ENCODE data around the gene FHIT. TPM values are rescaled to one million over a fixed set of nuclear protein-coding genes. Genes with fewer than 3 reads are reported as not detected.

FHIT gene
- total RNA-seq, 1 donor from 2014 or later, result 11.5 TPM

DNA sequence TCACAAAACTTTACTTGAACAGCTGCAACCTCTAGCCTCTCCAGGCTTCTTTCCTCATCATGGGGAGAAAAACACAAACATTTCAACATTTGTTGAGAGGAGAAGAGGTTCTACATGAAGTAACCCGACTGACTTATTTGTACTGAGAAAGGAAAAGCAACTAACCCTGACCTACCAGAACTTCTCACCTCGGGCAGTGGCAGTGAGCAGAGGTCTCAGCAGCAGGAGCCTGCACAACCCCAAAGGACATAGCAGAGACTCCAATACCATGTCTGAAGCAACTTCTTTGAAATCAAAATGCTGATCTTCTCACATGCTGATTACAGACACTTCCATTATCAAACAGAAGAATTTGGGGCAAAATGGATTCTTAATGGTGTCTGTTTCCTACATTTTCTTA, 1115.8 kb downstream of the FHIT start:
- H3K4me3 ChIP-seq (ENCODE audit: low read depth, low read length), result no peak overlapping the region
- no peaks in the 10 kb centered on the region for H3K36me3 ChIP-seq (ENCODE audit: control insufficient read depth, insufficient read depth, low read length)
- H3K27me3 ChIP-seq (ENCODE audit: control insufficient read depth, insufficient read depth, low read length), result no peaks in the 10 kb centered on the region
- DNase-seq (ENCODE audit: low read depth), result no peak
- TF ChIP-seq, protein P1, sequence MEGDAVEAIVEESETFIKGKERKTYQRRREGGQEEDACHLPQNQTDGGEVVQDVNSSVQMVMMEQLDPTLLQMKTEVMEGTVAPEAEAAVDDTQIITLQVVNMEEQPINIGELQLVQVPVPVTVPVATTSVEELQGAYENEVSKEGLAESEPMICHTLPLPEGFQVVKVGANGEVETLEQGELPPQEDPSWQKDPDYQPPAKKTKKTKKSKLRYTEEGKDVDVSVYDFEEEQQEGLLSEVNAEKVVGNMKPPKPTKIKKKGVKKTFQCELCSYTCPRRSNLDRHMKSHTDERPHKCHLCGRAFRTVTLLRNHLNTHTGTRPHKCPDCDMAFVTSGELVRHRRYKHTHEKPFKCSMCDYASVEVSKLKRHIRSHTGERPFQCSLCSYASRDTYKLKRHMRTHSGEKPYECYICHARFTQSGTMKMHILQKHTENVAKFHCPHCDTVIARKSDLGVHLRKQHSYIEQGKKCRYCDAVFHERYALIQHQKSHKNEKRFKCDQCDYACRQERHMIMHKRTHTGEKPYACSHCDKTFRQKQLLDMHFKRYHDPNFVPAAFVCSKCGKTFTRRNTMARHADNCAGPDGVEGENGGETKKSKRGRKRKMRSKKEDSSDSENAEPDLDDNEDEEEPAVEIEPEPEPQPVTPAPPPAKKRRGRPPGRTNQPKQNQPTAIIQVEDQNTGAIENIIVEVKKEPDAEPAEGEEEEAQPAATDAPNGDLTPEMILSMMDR (IDR thresholded peaks at IDR 0.05; ENCODE audit: insufficient read depth, low read length, poor library complexity, severe bottlenecking), result no peak

DNA sequence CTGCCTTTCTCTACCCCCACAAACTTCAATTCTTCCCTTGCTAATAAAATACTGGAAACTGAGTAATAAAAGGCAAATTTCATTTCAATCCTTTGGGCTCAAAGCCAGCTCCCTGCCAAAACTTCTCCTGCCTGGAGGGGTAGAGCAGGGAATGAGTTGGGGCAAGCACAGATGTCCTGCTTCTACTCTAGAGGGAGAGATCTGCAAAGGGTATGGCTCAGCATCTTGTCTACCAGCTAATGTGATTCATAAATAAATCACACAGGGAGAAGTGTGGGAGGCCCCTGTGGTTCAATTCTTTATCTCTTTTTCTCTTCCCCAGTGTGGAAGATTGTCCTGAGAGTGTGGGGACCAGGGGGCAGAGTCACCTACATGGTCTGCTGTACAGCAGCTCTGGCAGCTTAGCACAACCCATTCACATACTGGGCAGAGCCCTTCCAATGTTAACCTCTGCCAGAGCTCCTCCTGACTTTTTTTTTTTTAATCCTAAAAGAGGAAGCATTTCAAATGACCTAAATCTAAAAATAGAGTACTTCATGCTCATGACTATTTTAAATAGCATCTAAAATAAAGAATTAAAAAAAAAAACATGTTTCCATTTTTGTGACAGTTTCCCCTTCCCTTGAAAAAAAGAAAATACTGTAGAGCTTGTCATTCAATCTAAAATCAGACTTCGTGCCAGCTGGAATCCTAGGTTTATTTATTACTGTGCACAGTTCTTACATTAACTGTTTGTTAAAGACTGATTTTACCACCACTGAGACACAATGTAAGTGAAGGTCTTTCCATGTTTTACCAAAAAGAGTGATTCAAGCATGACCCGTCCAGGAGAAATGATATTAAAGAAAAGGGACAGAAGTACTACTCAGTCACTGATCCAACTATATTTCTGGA, 1117.7 kb downstream of the FHIT start:
- Histone ChIP-seq H3K4me3 (ENCODE audit: low read depth, low read length) (no peak overlapping the region), H3K27me3 (ENCODE audit: control insufficient read depth, insufficient read depth, low read length) (no peaks in the 10 kb centered on the region), H3K36me3 (ENCODE audit: control insufficient read depth, insufficient read depth, low read length) (no peaks in the 10 kb centered on the region)
- DNase-seq (ENCODE audit: low read depth), result no peak
- TF ChIP-seq, protein P1 (IDR thresholded peaks at IDR 0.05; ENCODE audit: insufficient read depth, low read length, poor library complexity, severe bottlenecking), result no peak

DNA sequence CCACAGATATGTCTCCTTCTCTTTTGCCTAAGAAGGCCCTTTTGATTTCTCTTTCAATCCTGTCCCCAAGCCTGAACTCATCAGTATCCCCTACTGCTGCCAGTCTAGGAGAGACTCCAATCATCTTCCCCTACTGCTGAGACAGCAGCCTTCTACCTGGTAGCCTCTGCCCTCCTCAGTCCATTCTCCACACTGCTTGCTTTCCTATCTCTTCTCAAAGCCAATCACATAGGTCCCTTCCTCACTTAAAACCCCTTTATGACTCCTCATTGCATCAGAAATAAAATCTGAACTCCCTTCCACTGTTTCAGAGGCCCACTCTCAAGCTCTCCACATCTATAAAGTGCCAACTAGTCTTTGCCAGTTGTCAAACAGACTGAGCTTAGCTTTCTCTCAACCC, 1119.6 kb downstream of the FHIT start:
- no peak for DNase-seq (ENCODE audit: low read depth)
- H3K36me3 ChIP-seq (ENCODE audit: control insufficient read depth, insufficient read depth, low read length), result no peaks in the 10 kb centered on the region
- H3K27me3 ChIP-seq (ENCODE audit: control insufficient read depth, insufficient read depth, low read length), result no peaks in the 10 kb centered on the region
- TF ChIP-seq, protein P1 (IDR thresholded peaks at IDR 0.05; ENCODE audit: insufficient read depth, low read length, poor library complexity, severe bottlenecking), result no peak
- H3K4me3 ChIP-seq (ENCODE audit: low read depth, low read length), result no peak overlapping the region

DNA sequence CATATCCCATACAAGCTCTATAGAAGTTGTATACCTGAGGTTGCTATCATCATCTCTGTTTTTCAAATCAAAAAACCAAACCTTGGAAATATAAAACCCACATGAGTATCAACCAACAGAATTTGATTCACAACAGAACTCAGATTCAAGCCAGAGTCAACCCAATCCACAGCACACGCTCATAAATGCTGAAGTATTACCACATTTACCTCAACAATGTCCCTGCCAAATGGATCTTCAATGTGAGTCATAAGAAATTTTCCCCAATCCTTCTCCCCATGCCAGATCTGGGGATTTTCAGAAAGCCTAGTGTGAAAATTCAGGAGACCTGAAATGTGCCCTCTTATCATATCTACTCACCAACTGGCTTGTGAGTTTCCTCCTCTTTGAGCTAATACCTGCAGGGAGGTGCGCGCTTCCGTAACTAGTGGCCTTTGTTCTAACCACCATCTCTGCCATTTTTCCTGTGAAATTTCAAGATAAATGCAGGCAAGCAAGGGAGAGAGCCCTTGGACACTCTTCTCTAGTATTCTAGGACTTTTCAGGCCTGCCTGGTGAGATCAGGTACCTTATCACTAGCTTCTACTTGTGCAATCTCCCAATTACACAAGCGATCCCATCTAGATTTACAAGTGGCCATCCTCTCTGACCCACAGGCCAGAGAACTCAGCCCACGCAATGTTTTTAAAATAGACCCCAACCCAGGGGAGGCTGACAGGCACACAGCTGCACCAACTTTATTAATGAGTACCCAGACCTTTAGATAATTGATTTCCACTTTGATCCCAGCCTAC, 1124.5 kb downstream of the FHIT start:
- TF ChIP-seq, protein P1 (IDR thresholded peaks at IDR 0.05; ENCODE audit: insufficient read depth, low read length, poor library complexity, severe bottlenecking), result no peak
- no peak for DNase-seq (ENCODE audit: low read depth)
- Histone ChIP-seq H3K36me3 (ENCODE audit: control insufficient read depth, insufficient read depth, low read length) (no peaks in the 10 kb centered on the region), H3K27me3 (ENCODE audit: control insufficient read depth, insufficient read depth, low read length) (no peaks in the 10 kb centered on the region), H3K4me3 (ENCODE audit: low read depth, low read length) (no peak overlapping the region)

DNA sequence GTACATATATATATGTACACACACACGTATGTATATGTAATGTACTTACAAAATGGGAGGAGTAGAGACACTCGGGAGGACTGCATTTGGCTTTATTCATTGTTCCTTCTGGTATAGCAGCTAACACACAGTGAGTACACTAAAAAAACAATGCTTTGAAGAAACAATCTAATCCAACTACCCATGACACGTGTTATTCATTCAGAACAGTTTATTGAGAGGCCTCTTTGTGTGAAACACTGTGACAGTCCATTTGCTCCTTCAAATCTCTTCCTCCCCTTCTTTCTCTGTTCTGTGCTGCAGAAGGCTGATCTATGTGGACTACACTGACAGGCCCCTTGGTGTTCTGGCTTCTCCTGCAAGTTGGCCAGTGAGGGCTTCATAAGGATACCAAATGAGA, 1125.6 kb downstream of the FHIT start:
- H3K27me3 ChIP-seq (ENCODE audit: control insufficient read depth, insufficient read depth, low read length), result no peaks in the 10 kb centered on the region
- no peaks in the 10 kb centered on the region for H3K36me3 ChIP-seq (ENCODE audit: control insufficient read depth, insufficient read depth, low read length)
- TF ChIP-seq, protein P1 (IDR thresholded peaks at IDR 0.05; ENCODE audit: insufficient read depth, low read length, poor library complexity, severe bottlenecking), result no peak
- DNase-seq (ENCODE audit: low read depth), result no peak
- H3K4me3 ChIP-seq (ENCODE audit: low read depth, low read length), result no peak overlapping the region

Data from kidney epithelial cell (primary cell).